HCT116 (cell line): ENCODE results near the gene ZNF653. TPM values are rescaled to one million over a fixed set of nuclear protein-coding genes. Genes with fewer than 3 reads are reported as not detected.

Experiments
- ATAC-seq: fragments of 200-7000 bp; cut with Tn5 transposase; 2 replicates; pipeline ENCODE4 v1.9.1; 2020; ENCODE audit warnings: mild to moderate bottlenecking, moderate library complexity
- BruUV-seq: library from RNA; stranded (reverse); fragments of 400-500 nt; replicated peaks from 2 replicates; lab custom pipeline; 2021; lab: Mats Ljungman, UMichigan
- CTCF ChIA-PET: fragments of 300-600 bp; sonication (Branson Sonifier 250); formaldehyde crosslinking; loops from one replicate; lab custom pipeline; 2021; ENCODE audit warnings: antibody characterized with exemption; lab: Charles Lee
- POLR2A ChIA-PET: fragments of 300-600, 350-600 bp; sonication (Branson Sonifier 250); formaldehyde crosslinking; loops from one replicate; lab custom pipeline; 2021; ENCODE audit warnings: antibody characterized with exemption; lab: Charles Lee
- RAD21 ChIA-PET, 2 experiments: fragments of 300-600 bp; sonication (Branson Sonifier 250); formaldehyde crosslinking; loops; one replicate each; lab custom pipeline; 2023; ENCODE audit warnings: low total read pairs in 2 of 2; ENCODE audit not compliant: uncharacterized antibody in 2 of 2, unreplicated experiment in 2 of 2, low non-redundant PET in 1 of 2; lab: Charles Lee
- DNase-seq: peaks from one replicate; pipeline ENCODE4 v3.0.0-alpha.2; 2010; ENCODE audit warnings: low read depth, low spot score
- H2AFZ ChIP-seq: fragments of 200-600 bp; shearing (Covaris generic), sonication (generic); 2 replicates; pipeline ENCODE4 v1.6.1; 2017; ENCODE audit warnings: low read depth, mixed run types, mixed read lengths, antibody characterized with exemption, low read length; ENCODE audit not compliant: poor library complexity, severe bottlenecking
- H3K27ac ChIP-seq: 2 replicates; pipeline ENCODE4 v1.5.1; 2012; ENCODE audit warnings: low read depth, low read length
- H3K27me3 ChIP-seq: fragments of 200-600 bp; sonication (generic); 2 replicates; pipeline ENCODE4 v1.6.1; 2016; ENCODE audit warnings: mixed run types, low read length, mixed read lengths; ENCODE audit not compliant: insufficient read depth
- H3K36me3 ChIP-seq, 2 experiments: fragments of 200-500 bp in 1 of 2; fragments of 200-600 bp in 1 of 2; sonication (Bioruptor generic) in 1 of 2; sonication (generic) in 1 of 2; 2 replicates each; pipeline versions ENCODE4 v1.5.1 to v1.6.1; 2014 to 2016; ENCODE audit warnings: low read length in 2 of 2, inconsistent platforms in 1 of 2, mixed read lengths in 1 of 2, mixed run types in 1 of 2; ENCODE audit not compliant: insufficient read depth in 2 of 2, control insufficient read depth in 1 of 2
- H3K4me1 ChIP-seq, 2 experiments: fragments of 200-600 bp in 1 of 2; sonication (generic) in 1 of 2; 2 replicates each; pipeline versions ENCODE4 v1.5.1 to v1.6.1; 2012 to 2017; ENCODE audit warnings: low read length in 2 of 2, inconsistent platforms in 1 of 2, mild to moderate bottlenecking in 1 of 2, mixed read lengths in 1 of 2, mixed run types in 1 of 2, moderate library complexity in 1 of 2; ENCODE audit not compliant: insufficient read depth in 2 of 2, control insufficient read depth in 1 of 2
- H3K4me2 ChIP-seq: fragments of 200-600 bp; sonication (generic); 2 replicates; pipeline ENCODE4 v1.6.1; 2017; ENCODE audit warnings: mixed run types, low read length, mixed read lengths
- H3K4me3 ChIP-seq, 2 experiments: fragments of 200-600 bp in 1 of 2; sonication (generic) in 1 of 2; replicated peaks in 1 of 2; 2 replicates each; pipeline ENCODE4 v1.5.1; 2011 to 2016; ENCODE audit warnings: low read length in 2 of 2, control low read depth in 1 of 2, low read depth in 1 of 2, mild to moderate bottlenecking in 1 of 2, mixed read lengths in 1 of 2, mixed run types in 1 of 2
- H3K79me2 ChIP-seq: fragments of 200-600 bp; sonication (generic); 2 replicates; pipeline ENCODE4 v1.6.1; 2017; ENCODE audit warnings: mild to moderate bottlenecking, mixed run types, low read length, moderate library complexity, mixed read lengths; ENCODE audit not compliant: insufficient read depth
- H3K9ac ChIP-seq: fragments of 200-600 bp; sonication (generic); 2 replicates; pipeline ENCODE4 v1.6.1; 2016; ENCODE audit warnings: low read length, mixed read lengths
- H3K9me2 ChIP-seq: fragments of 200-600 bp; sonication (generic), shearing (Covaris generic); 2 replicates; pipeline ENCODE4 v1.6.1; 2017; ENCODE audit warnings: mixed run types, mild to moderate bottlenecking, moderate library complexity; ENCODE audit not compliant: insufficient read depth
- H3K9me3 ChIP-seq, 2 experiments: fragments of 200-500 bp in 1 of 2; fragments of 200-600 bp in 1 of 2; sonication (Bioruptor generic) in 1 of 2; sonication (generic) in 1 of 2; 2 replicates each; pipeline ENCODE4 v1.6.1; 2014 to 2017; ENCODE audit warnings: low read length in 2 of 2, mixed read lengths in 2 of 2, inconsistent platforms in 1 of 2, low read depth in 1 of 2, mild to moderate bottlenecking in 1 of 2, mixed run types in 1 of 2, moderate library complexity in 1 of 2; ENCODE audit not compliant: control insufficient read depth in 1 of 2, insufficient read depth in 1 of 2
- H4K20me1 ChIP-seq: fragments of 200-600 bp; sonication (generic), shearing (Covaris generic); 2 replicates; pipeline ENCODE4 v1.6.1; 2017; ENCODE audit warnings: mixed run types, mild to moderate bottlenecking, moderate library complexity; ENCODE audit not compliant: insufficient read depth
- EZH2phosphoT487 ChIP-seq: fragments of 200-600 bp; IDR thresholded peaks from 2 replicates; pipeline ENCODE4 v1.6.1; 2018; ENCODE audit warnings: antibody characterized with exemption, borderline replicate concordance
- SP1 ChIP-seq: IDR thresholded peaks from 2 replicates; pipeline ENCODE4 v1.6.1; 2012; ENCODE audit warnings: low read depth
- TCF7L2 ChIP-seq: IDR thresholded peaks from 2 replicates; pipeline ENCODE4 v1.7.0; 2011; ENCODE audit warnings: borderline replicate concordance, inconsistent platforms; ENCODE audit not compliant: insufficient read depth, insufficient read length; ENCODE audit errors: extremely low read depth
- YY1 ChIP-seq: IDR thresholded peaks from 2 replicates; pipeline ENCODE4 v1.6.1; 2011; ENCODE audit warnings: low read length, low read depth, moderate library complexity, mild to moderate bottlenecking; ENCODE audit not compliant: insufficient replicate concordance; ENCODE audit errors: extremely low read depth
- intact Hi-C: fragments of 100-400 bp; cut with micrococcal nuclease; formaldehyde crosslinking; loops from 2 replicates; pipeline ENCODE4 v1.10.0; 2022
- total RNA-seq: library from RNA; stranded (reverse); gene quantifications from one replicate; pipeline ENCODE4 v1.2.1, GENCODE V29; 2021; ENCODE audit not compliant: unreplicated experiment
- TF ChIP-seq, protein P1 (sequence below): IDR thresholded peaks from 2 replicates; pipeline ENCODE4 v1.6.1; 2012
- TF ChIP-seq, protein P2 (sequence below), 3 experiments: fragments of 200-600 bp in 1 of 3; sonication (generic) in 1 of 3; IDR thresholded peaks in 2 of 3; conservative IDR thresholded peaks in 1 of 3; 2 replicates each; pipeline ENCODE4 v1.5.1; 2012 to 2017; ENCODE audit warnings: low read depth in 2 of 3, low read length in 2 of 3, antibody characterized with exemption in 1 of 3, borderline replicate concordance in 1 of 3, control low read depth in 1 of 3, mild to moderate bottlenecking in 1 of 3, mixed read lengths in 1 of 3, mixed run types in 1 of 3, moderate library complexity in 1 of 3; ENCODE audit not compliant: insufficient read depth in 1 of 3

ZNF653 gene
- total RNA-seq, 1 experiment from 2014 or later, result 16.1 TPM

DNA sequence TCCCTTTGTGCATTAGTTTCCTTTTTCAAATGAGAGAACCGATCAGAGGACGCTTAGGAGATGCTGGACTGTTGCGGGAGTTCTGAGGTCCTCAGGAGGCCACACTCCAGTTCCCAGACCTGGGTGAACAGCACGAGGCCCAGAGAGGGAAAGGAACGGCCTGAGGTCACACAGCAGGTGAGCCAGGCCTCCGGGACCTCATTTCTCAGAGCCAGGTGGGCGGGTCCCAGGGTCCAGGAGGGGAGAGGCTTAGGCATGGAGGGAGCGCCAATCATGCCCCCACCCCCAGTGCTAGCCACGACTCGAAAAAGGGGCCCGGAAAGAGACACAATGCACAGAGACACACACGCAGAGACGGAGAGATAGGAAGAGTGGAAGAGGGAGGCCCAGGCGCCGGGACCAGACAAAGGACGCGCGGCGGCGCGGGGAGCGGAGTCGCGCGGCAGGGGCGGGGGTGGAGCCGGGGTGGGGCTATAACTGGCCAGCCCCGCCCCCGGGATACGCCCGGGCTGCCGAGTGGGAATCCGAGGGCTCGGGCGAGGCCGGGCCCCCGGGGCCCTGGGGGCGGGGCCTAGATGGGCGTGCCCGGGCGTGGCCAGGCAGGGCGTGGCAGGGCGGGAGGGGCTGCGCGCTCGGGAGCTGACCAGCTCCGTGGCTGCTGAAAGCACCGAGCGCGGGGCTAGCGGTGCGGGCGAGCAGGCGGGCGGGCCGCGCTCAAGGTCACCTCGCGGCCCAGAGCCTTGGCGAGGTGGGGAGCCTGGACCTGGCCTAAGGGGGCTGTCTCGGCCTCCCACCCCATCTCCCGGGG is 26.3 kb downstream of the ZNF653 start:
- H3K9me3 ChIP-seq, result no peaks in the 10 kb centered on the region
- no peaks in the 10 kb centered on the region for H3K79me2 ChIP-seq
- H3K4me1 ChIP-seq, result peaks cover 0 to 12% of the 10 kb centered on the region in 2 experiments; a peak in 2 of 4 replicates
- no peak overlapping the region for H3K27ac ChIP-seq
- H3K9ac ChIP-seq, result no peak overlapping the region
- intact Hi-C loops, result no loop called here
- no peak overlapping the region for H2AFZ ChIP-seq
- no peaks in the 10 kb centered on the region for H3K27me3 ChIP-seq
- H4K20me1 ChIP-seq, result no peaks in the 10 kb centered on the region
- no peaks in the 10 kb centered on the region for H3K36me3 ChIP-seq
- H3K9me2 ChIP-seq, result no peaks in the 10 kb centered on the region
- ChIA-PET CTCF (no interaction called here), POLR2A (no interaction called here), RAD21 (no interaction called here)
- H3K4me3 ChIP-seq, result no peak overlapping the region
- no TSS peak for BruUV-seq
- no peak for TF ChIP-seq TCF7L2
- TF ChIP-seq, protein P1, sequence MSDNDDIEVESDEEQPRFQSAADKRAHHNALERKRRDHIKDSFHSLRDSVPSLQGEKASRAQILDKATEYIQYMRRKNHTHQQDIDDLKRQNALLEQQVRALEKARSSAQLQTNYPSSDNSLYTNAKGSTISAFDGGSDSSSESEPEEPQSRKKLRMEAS, result no peak
- no peak for TF ChIP-seq EZH2phosphoT487
- no peak for TF ChIP-seq YY1
- TF ChIP-seq, protein P2, sequence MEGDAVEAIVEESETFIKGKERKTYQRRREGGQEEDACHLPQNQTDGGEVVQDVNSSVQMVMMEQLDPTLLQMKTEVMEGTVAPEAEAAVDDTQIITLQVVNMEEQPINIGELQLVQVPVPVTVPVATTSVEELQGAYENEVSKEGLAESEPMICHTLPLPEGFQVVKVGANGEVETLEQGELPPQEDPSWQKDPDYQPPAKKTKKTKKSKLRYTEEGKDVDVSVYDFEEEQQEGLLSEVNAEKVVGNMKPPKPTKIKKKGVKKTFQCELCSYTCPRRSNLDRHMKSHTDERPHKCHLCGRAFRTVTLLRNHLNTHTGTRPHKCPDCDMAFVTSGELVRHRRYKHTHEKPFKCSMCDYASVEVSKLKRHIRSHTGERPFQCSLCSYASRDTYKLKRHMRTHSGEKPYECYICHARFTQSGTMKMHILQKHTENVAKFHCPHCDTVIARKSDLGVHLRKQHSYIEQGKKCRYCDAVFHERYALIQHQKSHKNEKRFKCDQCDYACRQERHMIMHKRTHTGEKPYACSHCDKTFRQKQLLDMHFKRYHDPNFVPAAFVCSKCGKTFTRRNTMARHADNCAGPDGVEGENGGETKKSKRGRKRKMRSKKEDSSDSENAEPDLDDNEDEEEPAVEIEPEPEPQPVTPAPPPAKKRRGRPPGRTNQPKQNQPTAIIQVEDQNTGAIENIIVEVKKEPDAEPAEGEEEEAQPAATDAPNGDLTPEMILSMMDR (IDR thresholded peaks at IDR 0.05 in 2 of 3, conservative IDR thresholded peaks at IDR 0.05 in 1 of 3; ENCODE audit: borderline replicate concordance in 1 of 3, insufficient read depth in 1 of 3, low read depth in 2 of 3, low read length in 2 of 3), result no peak
- TF ChIP-seq SP1, result no peak
- no peak for DNase-seq
- no peak for ATAC-seq
- H3K4me2 ChIP-seq, result no peak overlapping the region
